Adipose tissue (tissue), 3 donors: ENCODE measurements around the gene MRPS18A. TPM values are rescaled to one million over a fixed set of nuclear protein-coding genes. Genes with fewer than 3 reads are reported as not detected.

Source experiments
- H3K27ac ChIP-seq: one replicate; pipeline ENCODE4 v1.5.1; 2013; ENCODE audit warnings: low read depth, low read length
- WGBS, 3 donors: extraction: QIAGEN DNeasy Blood & Tissue Kit; methylation state at CpG; one replicate each; pipeline ENCODE4 v1.1.7; 2013; 5-methylcytosine and 5-hydroxymethylcytosine counted together
- polyA plus RNA-seq, 3 donors: library from polyadenylated mRNA; stranded (reverse); fragments of 200-250 nt; gene quantifications; one replicate each; pipeline ENCODE4 v1.2.3, GENCODE V29; 2013
- donor health status: healthy with polysubstance abuse.
- donor health status: Bipolar disorder and iron deficiency.
- donor health status: healthy.

MRPS18A gene
- polyA plus RNA-seq, 3 donors = 36.0 to 82.0 (median 51.8) TPM

DNA sequence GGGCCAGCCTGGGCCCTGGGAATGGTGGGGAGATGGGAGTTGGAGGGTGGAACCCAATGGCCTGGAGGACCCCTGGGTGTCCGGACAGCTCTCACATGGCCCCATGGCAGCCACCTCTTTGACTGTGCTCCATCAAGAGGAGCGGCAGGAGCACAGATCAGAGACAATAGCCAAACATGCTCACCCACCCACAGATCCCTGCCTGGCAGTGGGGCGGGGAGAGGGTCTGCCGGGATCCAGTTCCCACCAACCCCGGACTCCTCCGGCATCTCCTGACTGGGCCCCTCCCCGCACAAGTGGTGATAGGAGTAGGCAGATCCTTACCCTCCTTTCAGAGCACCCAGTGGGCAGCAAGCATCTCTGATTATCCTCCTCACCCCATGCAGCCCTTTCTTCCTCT is 31.9 kb upstream of the MRPS18A start:
- 82 to 95% (median 91%) methylated on average over 7 of the region's 7 CpGs for WGBS, 3 donors
- H3K27ac ChIP-seq = no peak overlapping the region

DNA sequence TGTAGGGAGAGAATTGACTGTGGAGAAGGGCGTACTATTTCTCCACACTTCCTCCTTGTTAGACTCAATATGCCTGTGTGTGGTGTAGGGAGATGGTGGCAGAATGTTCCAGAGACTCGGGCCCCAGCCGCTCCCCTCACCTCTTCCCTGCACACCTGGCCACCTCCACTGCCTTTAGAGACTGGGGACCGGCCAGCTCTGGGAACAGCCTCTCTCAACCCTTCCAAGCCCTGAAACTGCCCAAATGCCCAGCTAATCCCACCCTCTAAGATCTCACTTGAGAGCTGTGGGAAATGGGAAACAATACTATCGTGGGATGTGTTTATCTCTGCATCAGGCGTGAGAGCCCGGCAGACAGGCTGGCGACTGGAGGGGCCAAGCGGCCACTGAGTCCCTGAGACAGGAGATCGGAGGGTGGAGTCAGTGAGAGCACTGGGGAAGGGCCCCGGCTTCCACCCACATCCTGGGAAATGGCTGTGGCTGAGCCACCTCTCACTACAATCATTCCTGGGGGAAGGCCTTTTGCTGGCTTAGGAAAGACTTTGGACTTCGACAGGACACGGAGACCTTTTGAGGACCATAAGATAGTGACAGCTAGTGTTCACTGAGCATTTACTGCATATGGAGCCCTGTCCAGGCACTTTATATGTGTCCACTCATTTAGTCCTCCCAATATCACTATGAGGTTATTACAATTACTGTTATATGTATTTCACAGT is 31.0 kb upstream of the MRPS18A start:
- 76 to 80% (median 78%) methylated on average over 13 of the region's 13 CpGs for WGBS, 3 donors
- H3K27ac ChIP-seq = no peak overlapping the region

DNA sequence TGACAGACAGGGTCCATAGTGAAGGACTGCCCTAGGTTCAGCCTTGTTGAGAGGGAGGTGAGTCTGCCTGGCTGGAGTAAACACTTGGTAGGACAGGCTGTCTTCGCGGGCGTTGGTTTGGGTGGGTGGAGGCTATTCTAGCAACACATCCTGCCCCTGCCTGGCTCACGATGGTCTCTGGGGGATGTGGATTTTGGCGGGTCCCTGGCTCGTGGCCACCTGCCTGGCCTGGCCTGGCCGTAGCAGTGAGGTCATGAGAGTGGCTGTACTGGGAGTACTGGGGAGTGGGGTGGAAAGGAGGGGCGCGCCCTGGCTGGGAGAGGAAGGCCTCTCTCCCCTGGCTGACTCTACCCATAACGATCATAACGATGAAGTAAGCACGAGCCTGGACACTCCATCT is 30.2 kb upstream of the MRPS18A start:
- H3K27ac ChIP-seq = no peak overlapping the region
- 36 to 62% (median 41%) methylated on average over 10 to 12 of the region's 12 CpGs for WGBS, 3 donors

DNA sequence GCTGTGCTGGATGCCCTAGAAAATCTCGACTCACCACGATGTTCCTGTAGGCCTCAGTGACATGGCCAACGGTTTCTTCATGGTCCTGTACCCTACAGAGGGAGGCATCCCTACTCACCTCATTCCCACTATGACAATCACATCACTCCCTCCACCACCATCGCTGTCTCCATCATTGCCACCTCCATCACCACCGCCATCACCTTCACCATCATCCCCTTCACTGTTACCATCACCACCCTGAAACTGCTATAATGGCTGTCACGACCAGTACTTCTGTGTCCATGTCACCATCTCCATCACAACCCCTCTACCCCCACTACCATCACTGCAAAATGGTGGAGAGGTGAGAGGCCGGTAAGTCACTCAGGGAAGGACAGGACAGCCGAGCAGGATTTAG is 29.8 kb upstream of the MRPS18A start:
- no peak overlapping the region for H3K27ac ChIP-seq
- WGBS, 3 donors = 82 to 88% (median 85%) methylated on average over 8 of the region's 8 CpGs

DNA sequence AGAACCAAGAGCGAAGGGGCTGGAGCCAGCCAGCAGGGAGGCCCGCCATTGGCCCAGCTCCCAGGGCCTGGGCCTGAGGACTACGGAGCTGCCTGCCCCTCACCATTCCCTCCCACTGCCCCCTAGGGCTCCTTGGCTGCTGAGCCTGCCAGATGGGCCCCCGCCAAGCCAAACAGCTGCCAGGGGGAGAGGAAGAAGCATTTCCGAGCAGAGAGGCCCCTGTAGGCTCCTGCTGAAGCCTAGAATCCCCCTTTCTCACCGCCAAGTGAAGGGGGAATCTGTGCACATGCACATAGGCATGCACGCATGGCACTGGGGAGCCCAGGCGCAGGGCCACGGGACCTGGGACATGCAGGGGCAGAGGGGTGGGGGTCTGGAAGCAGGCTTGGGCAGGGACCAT is 28.5 kb upstream of the MRPS18A start:
- no peak overlapping the region for H3K27ac ChIP-seq
- 32 to 69% (median 35%) methylated on average over 9 of the region's 9 CpGs for WGBS, 3 donors

DNA sequence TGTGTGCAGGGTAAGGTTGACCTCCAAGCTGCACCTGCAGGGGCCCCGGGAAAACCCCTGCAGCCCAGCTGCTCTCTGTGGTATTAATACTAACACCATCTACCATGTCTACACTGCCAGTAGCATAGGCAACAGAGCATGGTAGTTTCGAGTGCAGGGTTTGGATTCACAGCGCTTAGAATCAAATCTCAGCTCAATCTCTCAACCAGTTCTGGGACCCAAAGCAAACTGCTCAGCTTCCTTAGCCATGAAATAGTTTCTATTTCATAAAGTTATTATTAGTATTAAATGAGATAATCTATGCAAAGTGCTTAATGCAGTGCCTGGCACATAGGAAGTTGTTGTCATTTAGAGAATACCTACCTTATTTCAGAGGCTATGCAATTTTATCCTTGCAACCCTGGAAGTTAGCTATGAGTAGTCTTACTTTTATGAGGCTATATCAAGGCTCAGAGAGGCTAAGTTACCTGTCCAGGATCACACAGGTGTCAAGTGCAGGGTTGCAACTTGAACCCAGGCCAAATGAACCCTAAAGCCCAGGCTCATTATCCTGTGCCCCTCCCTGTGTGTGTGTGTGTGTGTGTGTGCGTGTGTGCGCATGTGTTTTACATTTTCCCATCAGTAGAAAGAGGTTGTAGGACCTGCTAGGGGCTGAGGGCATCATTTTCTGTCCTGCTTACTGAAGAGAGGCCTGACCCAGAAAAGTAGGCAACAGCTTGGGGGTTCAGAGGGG is 27.6 kb upstream of the MRPS18A start:
- 63 to 73% (median 72%) methylated on average over 5 of the region's 5 CpGs for WGBS, 3 donors
- no peak overlapping the region for H3K27ac ChIP-seq

DNA sequence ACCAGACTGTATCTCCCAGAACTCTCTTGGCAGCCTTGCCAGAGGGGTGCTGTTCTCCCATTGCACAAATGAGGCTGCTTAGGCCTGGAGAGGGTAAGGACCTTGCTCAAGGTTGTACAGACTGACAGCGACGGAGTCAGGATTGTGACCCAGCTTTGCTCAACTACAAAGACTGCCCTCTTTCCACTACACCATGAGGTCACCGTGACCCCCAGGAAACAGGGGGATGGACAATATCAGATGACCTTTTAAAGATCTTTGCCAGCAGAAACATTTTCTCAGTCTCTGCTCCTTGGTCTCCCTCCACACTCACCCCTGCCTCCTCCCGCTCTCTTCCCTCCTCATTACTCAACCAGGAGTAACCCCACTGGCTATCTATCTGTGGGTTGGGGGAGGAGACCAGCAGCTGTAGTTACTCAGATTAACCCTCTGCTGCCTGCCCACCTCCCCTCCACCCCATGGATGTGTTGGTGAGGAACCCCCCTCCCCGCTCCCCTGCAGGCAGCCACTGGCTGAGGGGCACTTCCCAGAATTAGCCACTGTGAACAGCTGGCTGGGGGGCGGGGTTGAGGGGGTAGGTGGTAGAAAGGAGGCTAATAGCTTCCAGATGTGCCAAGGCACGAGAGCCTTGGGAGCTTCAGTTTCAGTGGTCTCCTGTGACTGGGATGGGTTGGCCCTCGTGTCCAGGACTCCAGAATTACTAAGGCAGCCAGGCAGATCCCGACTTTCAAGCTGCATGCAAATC is 26.9 kb upstream of the MRPS18A start:
- 51 to 57% (median 56%) methylated on average over 9 of the region's 9 CpGs for WGBS, 3 donors
- no peak overlapping the region for H3K27ac ChIP-seq

DNA sequence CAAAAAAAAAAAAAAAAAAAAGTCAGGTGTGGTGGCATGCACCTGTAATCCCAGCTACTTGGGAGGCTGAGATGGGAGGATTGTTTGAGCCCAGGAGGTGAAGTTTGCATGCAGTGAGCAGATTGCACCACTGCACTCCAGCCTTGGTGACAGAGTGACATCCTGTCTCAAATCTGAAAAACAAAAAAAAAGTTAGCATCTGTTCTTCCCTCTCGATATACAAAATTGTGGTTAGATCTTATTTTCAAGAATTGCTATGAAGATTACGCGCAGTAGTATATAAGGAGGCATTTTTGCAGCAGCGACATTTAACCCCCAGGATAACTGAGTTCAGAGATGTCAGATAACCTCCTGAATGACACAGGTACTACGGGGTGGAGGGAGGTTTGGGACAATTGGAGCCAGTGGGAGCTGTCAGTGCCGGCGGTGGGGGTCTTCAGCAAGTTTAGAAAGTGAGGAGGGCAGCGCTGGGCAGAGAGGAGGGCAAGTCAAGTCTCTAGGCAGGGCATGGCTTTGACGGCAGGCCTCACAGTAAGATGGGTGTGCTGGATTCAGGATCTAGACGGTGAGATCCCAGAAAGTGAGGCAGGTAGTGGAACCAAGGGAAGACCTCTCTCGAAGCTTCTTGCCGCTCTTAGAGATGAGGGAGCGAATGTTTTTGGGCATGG is 26.2 kb upstream of the MRPS18A start:
- H3K27ac ChIP-seq = no peak overlapping the region
- 89% methylated on average over 13 of the region's 13 CpGs for WGBS, 3 donors

DNA sequence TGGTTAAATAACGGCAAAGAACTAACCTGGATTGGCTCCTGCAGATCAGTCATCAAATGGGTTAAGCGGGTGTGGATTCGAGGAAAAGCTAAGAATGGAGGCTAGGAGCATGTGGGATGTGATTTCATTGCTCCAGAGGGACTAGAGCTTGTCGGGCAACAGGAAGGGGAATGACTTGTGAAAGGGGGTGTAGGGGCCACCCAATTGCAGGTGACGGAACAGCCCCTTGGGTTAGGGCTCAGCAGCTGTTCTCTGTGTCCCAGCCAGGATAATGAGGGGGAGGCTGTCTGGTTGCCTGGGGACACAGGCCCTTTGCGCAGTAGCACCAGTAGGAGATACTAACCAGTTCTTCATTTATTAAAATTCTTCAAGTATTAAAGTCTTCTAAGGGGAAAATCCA is 25.0 kb upstream of the MRPS18A start:
- WGBS, 3 donors = 63 to 87% (median 64%) methylated on average over 6 of the region's 6 CpGs
- H3K27ac ChIP-seq = no peak overlapping the region

DNA sequence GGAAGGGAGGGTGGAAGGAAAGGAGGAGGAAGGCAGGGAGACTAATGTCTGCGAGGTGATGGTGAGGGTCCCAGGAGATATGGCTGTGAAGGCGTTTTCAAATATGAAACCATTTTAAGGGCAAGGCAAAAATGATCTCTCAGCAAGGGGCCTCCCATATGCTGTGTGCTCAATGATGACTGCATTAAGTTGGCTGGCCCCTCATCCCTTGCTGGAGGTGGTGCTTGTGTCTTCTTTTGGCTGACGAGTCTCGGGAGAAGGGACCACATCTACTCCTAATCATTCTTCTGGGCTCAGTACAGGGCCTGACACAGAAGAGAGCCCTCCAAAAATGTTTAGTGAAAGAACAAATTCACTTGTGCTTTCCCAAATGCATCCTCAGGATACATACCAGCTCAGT is 23.0 kb upstream of the MRPS18A start:
- H3K27ac ChIP-seq = no peak overlapping the region
- 67 to 78% (median 75%) methylated on average over 4 of the region's 4 CpGs for WGBS, 3 donors

DNA sequence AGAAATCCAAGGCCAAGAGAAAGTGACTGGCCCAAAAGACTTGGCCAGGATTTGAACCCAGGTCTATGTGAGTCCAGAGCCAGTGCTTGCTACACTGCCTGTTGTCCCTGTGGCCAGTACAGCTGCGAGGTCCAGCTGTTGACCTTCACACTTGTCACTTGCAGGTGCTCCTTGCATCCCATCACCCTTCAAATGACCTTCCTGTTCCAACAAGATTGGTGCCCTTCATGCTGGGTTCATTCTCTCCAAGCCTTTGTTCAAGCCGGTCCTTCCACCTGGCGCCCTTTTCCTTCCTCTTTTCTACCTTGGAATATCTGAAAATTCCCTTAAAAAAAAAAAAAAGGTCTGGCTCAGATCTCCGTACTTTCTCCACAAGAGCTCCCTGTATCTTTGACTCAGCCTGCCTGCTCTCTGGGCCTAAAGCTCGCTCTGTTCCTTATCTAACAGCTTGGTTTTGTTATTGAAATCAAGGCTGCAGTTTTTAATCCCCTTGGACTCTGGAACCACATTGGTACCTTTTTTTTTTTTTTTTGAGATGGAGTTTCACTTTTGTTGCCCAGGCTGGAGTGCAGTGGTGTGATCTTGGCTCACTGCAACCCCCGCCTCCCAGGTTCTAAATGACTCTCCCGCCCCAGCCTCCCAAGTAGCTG is 22.2 kb upstream of the MRPS18A start:
- no peak overlapping the region for H3K27ac ChIP-seq

DNA sequence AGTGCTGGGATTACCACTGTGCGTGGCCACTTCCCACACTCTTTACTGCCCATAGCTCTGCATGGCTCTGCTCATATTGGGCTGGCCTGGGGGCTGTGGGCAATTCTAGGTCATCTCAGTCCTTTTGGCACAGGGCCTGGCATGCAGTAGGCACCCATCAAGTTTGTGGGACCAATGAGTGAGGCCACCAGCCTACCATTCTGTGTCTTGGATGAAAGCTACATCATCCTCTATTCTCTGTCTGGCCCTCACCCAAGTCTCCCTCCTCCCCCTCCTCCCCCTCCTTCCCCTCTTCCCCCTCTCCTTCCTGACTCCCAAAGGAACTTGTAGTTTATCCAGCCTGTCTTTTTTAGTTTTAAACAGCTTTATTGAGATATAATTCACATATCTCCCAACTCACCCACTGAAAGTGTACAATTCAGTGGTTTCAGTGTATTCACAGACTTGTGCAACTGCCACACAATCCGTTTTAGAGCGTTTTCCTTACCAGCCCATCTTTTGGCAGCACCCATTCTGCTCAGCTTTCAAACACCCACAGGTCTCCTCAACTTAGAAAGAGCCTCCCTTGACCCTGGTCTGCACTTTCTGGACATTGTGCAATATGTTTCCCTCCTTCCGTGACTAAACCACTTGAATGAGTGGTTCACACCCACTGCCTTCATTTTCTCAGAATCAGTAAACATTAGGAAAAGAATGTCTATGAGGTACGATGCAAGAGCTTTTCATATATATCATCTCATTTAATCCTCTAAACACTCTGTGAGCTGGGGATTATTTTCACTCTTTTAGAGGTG is 21.5 kb upstream of the MRPS18A start:
- WGBS, 3 donors = 31 to 77% (median 39%) methylated on average over 5 of the region's 5 CpGs
- H3K27ac ChIP-seq = no peak overlapping the region

More for the DNA sequence above, 22.2 kb upstream of the MRPS18A start:
- 62 to 71% (median 66%) methylated on average over 7 of the region's 7 CpGs for WGBS, 3 donors

DNA sequence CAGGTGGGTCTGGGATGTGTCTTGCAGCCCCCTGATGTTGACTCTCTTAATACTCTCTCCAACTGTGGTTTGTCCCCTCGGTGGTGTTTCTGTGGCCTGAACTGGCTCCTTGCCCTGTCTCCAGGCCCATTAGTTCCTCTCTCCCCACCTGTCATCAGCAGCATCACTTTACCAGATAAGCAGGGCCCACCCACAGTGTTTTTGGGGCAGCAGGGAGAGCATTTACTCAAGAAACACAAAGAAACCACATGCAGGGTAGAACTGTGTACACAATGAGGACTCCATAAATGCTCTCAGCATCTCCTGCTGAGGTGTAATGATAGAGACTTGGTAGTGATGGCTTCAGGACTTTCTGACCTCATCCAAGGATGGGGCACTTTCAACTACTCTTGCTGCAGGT is 20.2 kb upstream of the MRPS18A start:
- WGBS, 3 donors = 17 to 52% (median 50%) methylated on average over 1 of the region's 1 CpG
- no peak overlapping the region for H3K27ac ChIP-seq

DNA sequence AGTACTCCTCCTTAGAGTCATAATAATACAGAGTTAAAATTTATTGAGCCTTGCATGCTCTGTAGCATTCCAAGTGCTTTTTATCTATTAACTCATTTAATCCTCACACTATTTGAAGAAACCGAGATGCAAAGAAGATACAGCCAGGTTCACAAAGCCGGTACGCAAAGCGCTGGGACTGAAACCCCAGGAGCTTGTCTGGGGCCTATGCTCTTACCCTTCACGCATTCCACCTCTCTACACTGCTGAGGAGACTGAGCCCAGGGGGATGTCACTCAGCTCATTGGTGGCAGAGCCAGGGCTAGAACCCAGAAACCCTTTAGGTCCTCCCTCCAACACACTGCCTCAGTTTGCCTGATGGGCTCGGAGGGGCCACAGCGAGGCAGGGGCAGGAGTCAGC is 19.7 kb upstream of the MRPS18A start:
- H3K27ac ChIP-seq = no peak overlapping the region
- 87 to 94% (median 93%) methylated on average over 7 of the region's 7 CpGs for WGBS, 3 donors

DNA sequence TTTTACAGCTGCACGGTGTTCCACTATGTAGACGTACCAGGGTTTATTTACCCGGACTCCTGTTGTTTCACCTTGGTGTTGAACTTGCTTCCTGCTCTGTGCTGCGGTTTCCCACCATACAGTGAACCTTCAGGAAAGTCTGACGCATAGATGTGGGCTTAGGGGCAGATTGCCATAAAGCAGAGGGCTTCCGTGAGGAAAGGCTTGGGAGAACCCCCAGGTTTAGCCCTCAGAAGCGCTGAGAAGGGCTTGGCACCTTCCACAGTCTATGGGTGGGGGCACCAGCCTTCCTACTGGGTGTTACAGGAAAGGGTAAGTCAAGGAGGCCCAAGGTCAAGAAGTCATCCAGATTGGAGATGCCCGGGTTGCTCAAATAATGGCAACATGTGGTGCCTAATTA is 19.2 kb upstream of the MRPS18A start:
- WGBS, 3 donors = 60 to 72% (median 66%) methylated on average over 8 of the region's 8 CpGs
- H3K27ac ChIP-seq = peak overlapping the region; percentile 24

DNA sequence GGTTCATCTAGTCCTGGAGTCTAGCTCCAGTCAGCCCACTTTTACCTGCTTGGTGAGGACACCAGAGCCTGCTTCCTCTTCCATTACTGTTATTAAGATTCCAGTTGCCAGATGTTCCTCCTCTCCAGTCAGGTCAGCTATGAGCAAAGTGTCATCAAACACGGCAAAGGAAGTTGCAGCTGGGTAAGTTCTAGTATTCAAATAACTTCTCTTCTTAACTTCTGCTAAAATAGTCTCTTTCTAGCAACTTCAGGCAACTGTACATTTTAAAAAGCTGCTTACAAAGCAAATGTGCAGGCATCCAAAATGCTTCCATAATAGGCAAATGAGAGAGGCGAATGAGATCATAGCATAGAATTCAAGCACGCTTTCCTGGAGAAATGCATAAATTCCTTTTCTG is 18.4 kb upstream of the MRPS18A start:
- no peak overlapping the region for H3K27ac ChIP-seq
- 31 to 62% (median 34%) methylated on average over 3 of the region's 3 CpGs for WGBS, 3 donors

DNA sequence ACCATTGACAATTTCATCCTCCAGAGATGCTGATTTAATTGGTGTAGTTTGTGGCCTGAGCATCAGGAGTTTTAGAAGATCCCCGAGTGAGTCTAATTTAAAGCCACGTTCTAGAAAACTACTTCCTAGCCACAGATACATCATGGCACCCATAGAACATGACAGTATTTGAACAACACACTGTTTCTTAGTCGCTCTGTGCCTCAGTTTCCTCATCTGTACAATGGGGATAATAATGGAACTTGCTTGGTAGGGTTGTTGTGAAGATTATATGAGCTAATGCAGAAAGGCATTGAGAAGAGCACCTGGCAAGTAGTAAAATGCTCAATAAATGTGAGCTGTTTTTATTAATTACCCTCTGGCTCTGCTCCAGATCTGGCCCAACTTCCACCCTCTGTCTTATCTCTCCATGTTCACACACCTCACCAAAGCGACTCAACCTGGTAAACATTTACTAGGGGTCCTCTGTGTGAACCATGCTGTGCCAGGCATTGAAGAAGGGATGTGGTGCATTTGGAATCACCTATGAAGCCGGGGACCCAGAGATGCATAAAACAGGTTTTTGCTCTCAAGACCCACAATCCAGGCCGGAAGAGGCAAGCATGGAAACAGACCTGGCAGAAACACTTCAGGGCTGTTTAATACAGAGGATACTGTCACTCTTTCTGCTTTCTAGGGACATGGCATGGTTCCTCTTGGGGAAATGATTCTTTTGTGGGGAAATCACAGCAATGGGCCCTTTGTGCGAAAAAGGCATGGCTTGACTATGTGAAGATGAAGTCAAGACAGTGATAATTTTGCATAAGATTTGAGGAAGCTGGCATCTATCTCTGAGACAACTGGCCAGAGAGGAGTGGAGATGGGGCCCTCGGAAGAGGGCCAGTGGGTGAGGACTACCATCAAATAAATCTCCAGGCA is 16.2 kb upstream of the MRPS18A start:
- WGBS, 3 donors = 64 to 84% (median 79%) methylated on average over 8 of the region's 8 CpGs
- peak overlapping the region; percentile 36 for H3K27ac ChIP-seq
